H1 (cell line): ENCODE results near the gene CEP57. TPM values are rescaled to one million over a fixed set of nuclear protein-coding genes. Genes with fewer than 3 reads are reported as not detected.
"Not testable (repeated sequence)": the region's sequence is repeated elsewhere in the genome, so short reads cannot be mapped to it uniquely, and the experiment has no call there.

Source experiments
- CTCF ChIA-PET: fragments of 300-600 bp; sonication (Branson Sonifier 250); formaldehyde crosslinking; loops from one replicate; lab custom pipeline; 2021; ENCODE audit not compliant: partially characterized antibody; lab: Charles Lee
- POLR2A ChIA-PET: fragments of 300-600 bp; sonication (Branson Sonifier 250); formaldehyde crosslinking; loops from one replicate; lab custom pipeline; 2021; ENCODE audit warnings: inconsistent platforms; ENCODE audit not compliant: partially characterized antibody; lab: Charles Lee
- DNase-seq, 2 experiments: peaks; one replicate each; pipeline versions ENCODE4 v3.0.0 to v3.0.0-alpha.2; 2010 to 2022; ENCODE audit warnings: low spot score in 2 of 2, low read depth in 1 of 2, mixed read lengths in 1 of 2
- FAIRE-seq: peaks from 2 replicates; lab custom pipeline; 2011; peaks lifted over from hg19 to GRCh38; lab: Jason Lieb, UNC
- H2AFZ ChIP-seq: 2 replicates; pipeline ENCODE4 v1.8.1; 2012; ENCODE audit warnings: low read length, inconsistent platforms
- H2AK5ac ChIP-seq: 2 replicates; pipeline ENCODE4 v1.6.1; 2013; ENCODE audit warnings: low read depth, low read length
- H2BK120ac ChIP-seq: replicated peaks from 2 replicates; pipeline ENCODE3; 2013; ENCODE audit warnings: low read depth, low read length, inconsistent platforms
- H2BK12ac ChIP-seq: 2 replicates; pipeline ENCODE4 v1.6.1; 2013; ENCODE audit warnings: low read depth, low read length
- H2BK15ac ChIP-seq: 2 replicates; pipeline ENCODE4 v1.6.1; 2013; ENCODE audit warnings: low read length
- H2BK20ac ChIP-seq: 2 replicates; pipeline ENCODE4 v1.6.1; 2013; ENCODE audit warnings: low read length
- H2BK5ac ChIP-seq: 2 replicates; pipeline ENCODE4 v1.6.1; 2013; ENCODE audit warnings: low read depth, low read length
- H3K14ac ChIP-seq: 2 replicates; pipeline ENCODE4 v1.6.1; 2013; ENCODE audit warnings: inconsistent platforms; ENCODE audit not compliant: insufficient read length
- H3K18ac ChIP-seq: 2 replicates; pipeline ENCODE4 v1.6.1; 2013; ENCODE audit warnings: low read length; ENCODE audit errors: extremely low read depth
- H3K23ac ChIP-seq: 2 replicates; pipeline ENCODE4 v1.6.1; 2013; ENCODE audit warnings: inconsistent platforms; ENCODE audit not compliant: insufficient read length
- H3K23me2 ChIP-seq: 2 replicates; pipeline ENCODE4 v1.6.1; 2013; ENCODE audit warnings: low read depth, low read length
- H3K27ac ChIP-seq: 2 replicates; pipeline ENCODE4 v1.6.1; 2011; ENCODE audit warnings: low read depth, low read length, inconsistent platforms
- H3K27me3 ChIP-seq, 4 experiments: replicated peaks in 1 of 4; 1 replicate in 1 of 4; 2 replicates in 3 of 4; pipeline versions ENCODE4 v1.6.1 to v1.8.1; 2011 to 2013; ENCODE audit warnings: low read length in 3 of 4, mild to moderate bottlenecking in 3 of 4, inconsistent platforms in 2 of 4, mixed read lengths in 2 of 4, moderate library complexity in 1 of 4; ENCODE audit not compliant: control insufficient read depth in 3 of 4, insufficient read depth in 3 of 4; ENCODE audit errors: extremely low read depth in 1 of 4
- H3K36me3 ChIP-seq, 4 experiments: 2 replicates each; pipeline versions ENCODE4 v1.6.1 to v1.8.1; 2011 to 2013; ENCODE audit warnings: mild to moderate bottlenecking in 4 of 4, low read length in 3 of 4, moderate library complexity in 2 of 4, control low read depth in 1 of 4, inconsistent platforms in 1 of 4; ENCODE audit not compliant: insufficient read depth in 4 of 4, control insufficient read depth in 2 of 4
- H3K4ac ChIP-seq: replicated peaks from 2 replicates; pipeline ENCODE3; 2013; ENCODE audit warnings: low read length, low read depth, mixed read lengths, inconsistent platforms; ENCODE audit not compliant: insufficient read length
- H3K4me1 ChIP-seq, 4 experiments: replicated peaks in 1 of 4; 1 replicate in 1 of 4; 2 replicates in 3 of 4; pipeline versions ENCODE4 v1.6.1 to v1.8.1; 2011 to 2013; ENCODE audit warnings: low read length in 3 of 4, inconsistent platforms in 2 of 4, mixed read lengths in 1 of 4; ENCODE audit not compliant: insufficient read depth in 4 of 4, control insufficient read depth in 3 of 4
- H3K4me2 ChIP-seq, 2 experiments: 2 replicates each; pipeline versions ENCODE4 v1.6.1 to v1.8.1; 2011 to 2013; ENCODE audit warnings: low read depth in 2 of 2, low read length in 2 of 2, control low read depth in 1 of 2, inconsistent platforms in 1 of 2, mild to moderate bottlenecking in 1 of 2; ENCODE audit not compliant: insufficient read depth in 1 of 2
- H3K4me3 ChIP-seq, 4 experiments: fragments of 200-600, 300-600 bp in 1 of 4; sonication (generic), shearing (Covaris generic), sonication (Bioruptor Twin) in 1 of 4; 2 replicates each; pipeline versions ENCODE4 v1.5.1 to v1.8.1; 2011 to 2016; ENCODE audit warnings: low read length in 4 of 4, low read depth in 3 of 4, control low read depth in 2 of 4, inconsistent platforms in 2 of 4, mild to moderate bottlenecking in 2 of 4, mixed read lengths in 1 of 4, moderate library complexity in 1 of 4; ENCODE audit not compliant: insufficient read depth in 2 of 4; ENCODE audit errors: extremely low read depth in 1 of 4
- H3K56ac ChIP-seq: replicated peaks from 2 replicates; pipeline ENCODE3; 2013; ENCODE audit warnings: low read depth, mild to moderate bottlenecking, mixed read lengths, low read length, inconsistent platforms; ENCODE audit not compliant: insufficient read length
- H3K79me1 ChIP-seq: 2 replicates; pipeline ENCODE4 v1.6.1; 2013; ENCODE audit warnings: low read depth, low read length, control low read depth
- H3K79me2 ChIP-seq, 2 experiments: 2 replicates each; pipeline versions ENCODE4 v1.6.1 to v1.8.1; 2012 to 2013; ENCODE audit warnings: low read length in 2 of 2, mild to moderate bottlenecking in 2 of 2, inconsistent platforms in 1 of 2; ENCODE audit not compliant: insufficient read depth in 2 of 2, control insufficient read depth in 1 of 2
- H3K9ac ChIP-seq, 4 experiments: replicated peaks in 1 of 4; 1 replicate in 1 of 4; 2 replicates in 3 of 4; pipeline versions ENCODE4 v1.6.1 to v1.8.1; 2011 to 2013; ENCODE audit warnings: low read depth in 3 of 4, low read length in 3 of 4, control low read depth in 2 of 4, mild to moderate bottlenecking in 2 of 4, moderate library complexity in 2 of 4, inconsistent platforms in 1 of 4; ENCODE audit errors: extremely low read depth in 1 of 4
- H3K9me3 ChIP-seq, 2 experiments: 2 replicates each; pipeline versions ENCODE4 v1.6.1 to v1.8.1; 2012 to 2013; ENCODE audit warnings: mild to moderate bottlenecking in 2 of 2, moderate library complexity in 2 of 2, control low read depth in 1 of 2, inconsistent platforms in 1 of 2, low read depth in 1 of 2, low read length in 1 of 2, mixed read lengths in 1 of 2; ENCODE audit not compliant: insufficient read depth in 2 of 2
- H4K20me1 ChIP-seq, 2 experiments: replicated peaks in 1 of 2; 2 replicates each; pipeline versions ENCODE3 to v1.8.1; 2011 to 2013; ENCODE audit warnings: inconsistent platforms in 2 of 2, low read length in 2 of 2, mild to moderate bottlenecking in 1 of 2; ENCODE audit not compliant: insufficient read depth in 2 of 2, control insufficient read depth in 1 of 2
- H4K5ac ChIP-seq: 2 replicates; pipeline ENCODE4 v1.6.1; 2013; ENCODE audit warnings: low read length, low read depth, mixed read lengths, inconsistent platforms; ENCODE audit not compliant: insufficient read length
- H4K8ac ChIP-seq: 2 replicates; pipeline ENCODE4 v1.8.0; 2013; ENCODE audit warnings: mild to moderate bottlenecking, moderate library complexity, low read length, inconsistent platforms; ENCODE audit not compliant: insufficient read depth; ENCODE audit errors: extremely low read depth
- H4K91ac ChIP-seq: replicated peaks from 2 replicates; pipeline ENCODE3; 2013; ENCODE audit warnings: low read length, mixed read lengths, inconsistent platforms; ENCODE audit not compliant: insufficient read length
- WGBS, 2 experiments: shearing (Covaris generic) in 1 of 2; methylation state at CpG; one replicate each; pipeline versions ENCODE4 v1.1.6 to v1.1.7; 2013 to 2015; ENCODE audit warnings: low lambda C conversion rate in 2 of 2, mixed read lengths in 2 of 2, inconsistent platforms in 1 of 2, low coverage in 1 of 2, missing lambda C conversion rate in 1 of 2; ENCODE audit not compliant: insufficient replicate concordance in 2 of 2, insufficient coverage in 1 of 2, insufficient read length in 1 of 2; ENCODE audit errors: extremely low coverage in 1 of 2, missing lambda C conversion rate in 1 of 2; 5-methylcytosine and 5-hydroxymethylcytosine counted together
- polyA plus RNA-seq, 7 experiments: library from polyadenylated mRNA; depleted of rRNA in 3 of 7; stranded (reverse) in 5 of 7; unstranded in 2 of 7; fragments of >200 nt in 5 of 7; fragments of 200-250 nt in 2 of 7; gene quantifications; 1 replicate in 5 of 7; 2 replicates in 1 of 7; 4 replicates in 1 of 7; pipeline versions ENCODE4 v1.2.1 to v1.2.3, GENCODE V29; 2011 to 2013; ENCODE audit warnings: missing spikeins in 2 of 7, mixed read lengths in 2 of 7
- total RNA-seq: library from RNA; stranded (reverse); fragmentation: NEBNext Ultra II Directional; extraction: Animal tissue kit (Norgen Biotek cat#: 25700); gene quantifications from 2 replicates; pipeline ENCODE4 v1.2.1, GENCODE V29; 2021

Gene CEP57
- total and polyA plus RNA-seq, 2 of the 8 experiments (the other 6 are each of a cell fraction or from before 2014, with no cell fraction given): 26.3 to 72.7 TPM

DNA sequence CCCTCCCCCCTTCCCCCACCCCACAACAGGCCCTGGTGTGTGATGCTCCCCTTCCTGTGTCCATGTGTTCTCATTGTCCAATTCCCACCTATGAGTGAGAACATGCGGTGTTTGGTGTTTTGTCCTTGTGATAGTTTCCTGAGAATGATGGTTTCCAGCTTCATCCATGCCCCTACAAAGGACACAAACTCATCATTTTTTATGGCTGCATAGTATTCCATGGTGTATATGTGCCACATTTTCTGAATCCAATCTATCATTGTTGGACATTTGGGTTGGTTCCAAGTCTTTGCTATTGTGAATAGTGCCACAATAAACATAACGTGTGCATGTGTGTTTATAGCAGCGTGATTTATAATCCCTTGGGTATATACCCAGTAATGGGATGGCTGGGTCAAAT lies 80.6 kb downstream of the CEP57 start:
- H3K56ac ChIP-seq, H3K4ac ChIP-seq, H4K91ac ChIP-seq, H4K5ac ChIP-seq, H3K18ac ChIP-seq, H2BK15ac ChIP-seq, H2BK120ac ChIP-seq, DNase-seq, H3K23me2 ChIP-seq, H3K27ac ChIP-seq, H3K9me3 ChIP-seq, H3K14ac ChIP-seq, FAIRE-seq, H3K4me1 ChIP-seq, H4K8ac ChIP-seq, H3K4me2 ChIP-seq, CTCF ChIA-PET, H3K4me3 ChIP-seq, H4K20me1 ChIP-seq, H2BK5ac ChIP-seq, H2BK12ac ChIP-seq, H3K9ac ChIP-seq, H2BK20ac ChIP-seq, H3K79me1 ChIP-seq, H3K79me2 ChIP-seq, H3K36me3 ChIP-seq, POLR2A ChIA-PET, H2AFZ ChIP-seq, H2AK5ac ChIP-seq, H3K27me3 ChIP-seq, H3K23ac ChIP-seq: not testable (repeated sequence)
- 93% methylated on average over 3 of the region's 3 CpGs; no CpG with 5 or more reads in 1 of the 2 experiments for WGBS, 2 experiments
